Measurements from ENCODE around the gene PTPRG. TPM values are rescaled to one million over a fixed set of nuclear protein-coding genes. Genes with fewer than 3 reads are reported as not detected.
"Not testable (repeated sequence)": the region's sequence is repeated elsewhere in the genome, so short reads cannot be mapped to it uniquely, and the experiment has no call there.

The PTPRG gene
- total RNA-seq, 1 donor from 2014 or later = 25.2 TPM

DNA sequence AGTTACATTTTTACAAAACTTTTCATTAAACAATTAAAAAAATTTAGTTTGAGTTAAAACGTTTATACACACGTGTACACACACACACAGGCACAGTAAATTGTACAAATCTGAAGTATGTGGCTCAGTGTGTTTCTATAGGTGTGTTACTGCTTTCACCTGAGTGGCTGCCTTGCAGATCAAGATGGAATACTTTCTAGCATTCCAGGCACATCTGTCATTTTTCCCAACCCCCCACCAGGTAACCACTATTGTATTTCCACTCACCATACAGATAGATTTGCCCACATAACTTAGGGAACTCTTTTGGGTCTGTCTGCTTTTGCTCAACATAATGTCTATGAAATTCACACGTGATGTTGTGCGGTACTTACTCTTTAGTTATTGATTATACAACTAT lies 141.1 kb downstream of the PTPRG start:
- no peak for DNase-seq (ENCODE audit: low read depth)
- TF ChIP-seq, protein P1, sequence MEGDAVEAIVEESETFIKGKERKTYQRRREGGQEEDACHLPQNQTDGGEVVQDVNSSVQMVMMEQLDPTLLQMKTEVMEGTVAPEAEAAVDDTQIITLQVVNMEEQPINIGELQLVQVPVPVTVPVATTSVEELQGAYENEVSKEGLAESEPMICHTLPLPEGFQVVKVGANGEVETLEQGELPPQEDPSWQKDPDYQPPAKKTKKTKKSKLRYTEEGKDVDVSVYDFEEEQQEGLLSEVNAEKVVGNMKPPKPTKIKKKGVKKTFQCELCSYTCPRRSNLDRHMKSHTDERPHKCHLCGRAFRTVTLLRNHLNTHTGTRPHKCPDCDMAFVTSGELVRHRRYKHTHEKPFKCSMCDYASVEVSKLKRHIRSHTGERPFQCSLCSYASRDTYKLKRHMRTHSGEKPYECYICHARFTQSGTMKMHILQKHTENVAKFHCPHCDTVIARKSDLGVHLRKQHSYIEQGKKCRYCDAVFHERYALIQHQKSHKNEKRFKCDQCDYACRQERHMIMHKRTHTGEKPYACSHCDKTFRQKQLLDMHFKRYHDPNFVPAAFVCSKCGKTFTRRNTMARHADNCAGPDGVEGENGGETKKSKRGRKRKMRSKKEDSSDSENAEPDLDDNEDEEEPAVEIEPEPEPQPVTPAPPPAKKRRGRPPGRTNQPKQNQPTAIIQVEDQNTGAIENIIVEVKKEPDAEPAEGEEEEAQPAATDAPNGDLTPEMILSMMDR (IDR thresholded peaks at IDR 0.05; ENCODE audit: insufficient read depth, low read length, poor library complexity, severe bottlenecking) = no peak
- Histone ChIP-seq H3K27me3 (ENCODE audit: control insufficient read depth, insufficient read depth, low read length) (no peaks in the 10 kb centered on the region), H3K36me3 (ENCODE audit: control insufficient read depth, insufficient read depth, low read length) (no peaks in the 10 kb centered on the region), H3K4me3 (ENCODE audit: low read depth, low read length) (no peak overlapping the region)

DNA sequence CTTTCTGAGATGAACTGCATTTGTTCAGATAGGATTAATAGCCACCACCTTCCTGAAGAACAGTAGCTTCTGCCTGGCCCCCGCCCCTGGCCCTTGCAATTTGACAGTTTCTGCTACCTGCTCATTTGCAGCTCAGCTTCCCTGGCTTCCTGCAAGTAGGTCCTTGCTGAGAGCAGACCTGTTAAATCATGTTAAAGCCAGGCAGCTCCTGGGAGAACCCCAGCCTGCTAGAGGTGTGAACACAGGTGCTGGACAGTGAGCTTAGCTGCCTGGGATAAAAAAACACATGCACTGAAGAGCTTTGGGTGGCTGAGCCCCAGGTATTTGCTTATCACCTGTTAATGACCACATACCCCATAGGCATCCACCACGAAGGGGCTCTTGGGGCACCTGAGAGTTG lies 143.4 kb downstream of the PTPRG start:
- no peak overlapping the region for H3K4me3 ChIP-seq (ENCODE audit: low read depth, low read length)
- TF ChIP-seq, protein P1 (IDR thresholded peaks at IDR 0.05; ENCODE audit: insufficient read depth, low read length, poor library complexity, severe bottlenecking) = no peak
- H3K36me3 ChIP-seq (ENCODE audit: control insufficient read depth, insufficient read depth, low read length) = no peaks in the 10 kb centered on the region
- no peaks in the 10 kb centered on the region for H3K27me3 ChIP-seq (ENCODE audit: control insufficient read depth, insufficient read depth, low read length)
- no peak for DNase-seq (ENCODE audit: low read depth)

DNA sequence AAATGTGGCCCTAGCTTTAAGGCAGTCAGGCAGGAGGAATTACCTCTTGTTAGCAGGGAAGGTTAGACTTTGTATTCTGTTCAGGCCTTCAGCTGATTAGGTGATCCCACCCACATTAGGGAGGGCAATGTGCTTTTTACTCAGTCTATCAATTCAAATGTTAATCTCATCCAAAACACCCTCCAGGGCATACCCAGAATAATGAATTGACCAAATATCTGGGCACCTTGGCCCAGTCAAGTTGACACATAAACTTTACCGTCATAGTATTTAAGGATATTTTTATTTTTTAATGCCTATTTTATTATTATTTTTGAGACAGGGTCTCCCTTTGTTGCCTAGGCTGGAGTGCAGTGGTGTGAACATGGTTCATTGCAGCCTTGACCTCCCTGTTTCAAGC lies 146.1 kb downstream of the PTPRG start:
- Histone ChIP-seq H3K4me3 (ENCODE audit: low read depth, low read length) (no peak overlapping the region), H3K27me3 (ENCODE audit: control insufficient read depth, insufficient read depth, low read length) (no peaks in the 10 kb centered on the region), H3K36me3 (ENCODE audit: control insufficient read depth, insufficient read depth, low read length) (no peaks in the 10 kb centered on the region)
- TF ChIP-seq, protein P1 (IDR thresholded peaks at IDR 0.05; ENCODE audit: insufficient read depth, low read length, poor library complexity, severe bottlenecking) = no peak
- DNase-seq (ENCODE audit: low read depth) = no peak

DNA sequence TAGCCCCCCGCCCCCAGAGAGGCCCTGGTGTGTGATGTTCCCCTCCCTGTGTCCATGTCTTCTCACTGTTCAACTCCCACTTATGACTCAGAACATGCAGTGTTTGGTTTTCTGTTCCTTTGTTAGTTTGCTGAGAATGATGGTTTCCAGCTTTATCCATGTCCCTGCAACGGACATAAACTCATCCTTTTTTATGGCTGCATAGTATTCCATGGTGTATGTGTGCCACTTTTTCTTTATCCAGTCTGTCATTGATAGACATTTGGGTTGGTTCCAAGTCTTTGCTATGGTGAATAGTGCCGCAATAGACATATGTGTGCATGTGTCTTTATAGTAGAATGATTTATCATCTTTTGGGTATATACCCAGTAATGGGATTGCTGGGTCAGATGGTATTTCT lies 149.5 kb downstream of the PTPRG start:
- not testable (repeated sequence) for H3K4me3 ChIP-seq (ENCODE audit: low read depth, low read length); DNase-seq (ENCODE audit: low read depth); H3K36me3 ChIP-seq (ENCODE audit: control insufficient read depth, insufficient read depth, low read length); H3K27me3 ChIP-seq (ENCODE audit: control insufficient read depth, insufficient read depth, low read length)

GRCh38 chr3:61714225-61714624 lies 152.9 kb downstream of the PTPRG start:
- no peaks in the 10 kb centered on the region for H3K27me3 ChIP-seq (ENCODE audit: control insufficient read depth, insufficient read depth, low read length)
- DNase-seq (ENCODE audit: low read depth) = no peak
- TF ChIP-seq, protein P1 (IDR thresholded peaks at IDR 0.05; ENCODE audit: insufficient read depth, low read length, poor library complexity, severe bottlenecking) = no peak
- no peaks in the 10 kb centered on the region for H3K36me3 ChIP-seq (ENCODE audit: control insufficient read depth, insufficient read depth, low read length)
- H3K4me3 ChIP-seq (ENCODE audit: low read depth, low read length) = no peak overlapping the region

DNA sequence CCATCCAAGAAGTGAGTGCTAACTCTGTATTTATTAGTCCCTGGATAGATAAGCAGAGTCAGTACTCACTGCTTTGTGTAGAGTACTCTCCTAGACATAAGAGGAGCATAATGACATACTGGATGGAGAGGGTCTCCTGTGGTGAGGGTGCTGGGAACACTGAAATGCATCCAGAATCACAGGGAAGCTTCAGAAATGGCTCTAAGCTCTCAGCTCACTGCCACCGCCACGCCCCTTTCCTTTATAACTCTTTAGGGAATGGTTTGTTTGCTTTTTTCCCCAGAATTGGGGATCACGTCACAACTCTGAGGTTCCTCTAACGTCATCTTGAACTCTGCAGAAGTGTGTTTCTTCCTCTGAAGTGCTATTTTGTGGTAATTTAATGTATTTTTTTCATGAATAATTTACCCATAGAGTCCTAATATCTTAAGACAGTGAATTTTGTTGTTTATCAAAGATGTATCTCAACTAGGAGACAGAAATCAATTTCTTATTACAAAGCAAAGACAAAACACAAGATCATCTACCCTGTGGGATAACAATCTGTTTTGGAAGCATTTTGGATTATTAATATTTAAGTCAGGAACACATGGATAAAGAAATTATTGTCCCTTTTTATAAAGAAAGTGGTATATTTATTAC lies 154.6 kb downstream of the PTPRG start:
- TF ChIP-seq, protein P1 (IDR thresholded peaks at IDR 0.05; ENCODE audit: insufficient read depth, low read length, poor library complexity, severe bottlenecking) = no peak
- DNase-seq (ENCODE audit: low read depth) = no peak
- H3K36me3 ChIP-seq (ENCODE audit: control insufficient read depth, insufficient read depth, low read length) = no peaks in the 10 kb centered on the region
- no peak overlapping the region for H3K4me3 ChIP-seq (ENCODE audit: low read depth, low read length)
- no peaks in the 10 kb centered on the region for H3K27me3 ChIP-seq (ENCODE audit: control insufficient read depth, insufficient read depth, low read length)

DNA sequence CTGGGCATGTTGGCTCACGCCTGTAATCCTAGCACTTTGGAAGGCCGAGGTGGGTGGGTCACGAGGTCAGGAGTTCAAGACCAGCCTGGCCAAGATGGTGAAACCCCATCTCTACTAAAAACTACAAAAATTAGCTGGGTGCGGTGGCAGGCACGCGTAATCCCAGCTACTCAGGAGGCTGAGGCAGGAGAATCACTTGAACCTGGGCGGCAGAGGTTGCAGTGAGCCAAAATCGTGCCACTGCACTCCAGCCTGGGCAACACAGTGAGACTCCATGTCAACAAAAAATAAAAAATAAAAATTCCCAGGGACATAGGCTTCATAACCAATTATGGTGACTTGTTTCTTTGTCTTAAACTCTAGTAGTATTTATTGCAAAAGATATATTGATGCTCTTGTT lies 155.3 kb downstream of the PTPRG start:
- not testable (repeated sequence) for H3K4me3 ChIP-seq (ENCODE audit: low read depth, low read length); DNase-seq (ENCODE audit: low read depth); H3K36me3 ChIP-seq (ENCODE audit: control insufficient read depth, insufficient read depth, low read length); H3K27me3 ChIP-seq (ENCODE audit: control insufficient read depth, insufficient read depth, low read length)
